HepG2 (cell line): Measurements from ENCODE around the gene PTPN2. TPM values are rescaled to one million over a fixed set of nuclear protein-coding genes. Genes with fewer than 3 reads are reported as not detected.

Experiments
- ATAC-seq: fragments of 200-7000 bp; cut with Tn5 transposase; 3 replicates; pipeline ENCODE4 v1.9.1; 2020; ENCODE audit warnings: mild to moderate bottlenecking, moderate library complexity
- BruUV-seq: library from RNA; stranded (reverse); fragments of 400-500 nt; replicated peaks from 2 replicates; lab custom pipeline; 2021; lab: Mats Ljungman, UMichigan
- CTCF ChIA-PET: fragments of 300-600 bp; formaldehyde crosslinking; extraction: SDS; loops from one replicate; lab custom pipeline; 2021; ENCODE audit warnings: low total read pairs, inconsistent platforms, low intra/inter-chr PET ratio; lab: Yijun Ruan, JAX
- POLR2A ChIA-PET: fragments of 350-600 bp; sonication (Branson Sonifier 250); formaldehyde crosslinking; loops from one replicate; lab custom pipeline; 2020; ENCODE audit warnings: antibody characterized with exemption, inconsistent platforms; lab: Yijun Ruan, JAX
- DNase-seq: peaks from one replicate; pipeline ENCODE4 v3.0.0-alpha.2; 2015; ENCODE audit warnings: low spot score
- FAIRE-seq: peaks from 3 replicates; lab custom pipeline; 2011; peaks lifted over from hg19 to GRCh38; lab: Jason Lieb, UNC
- H2AFZ ChIP-seq: one replicate; pipeline ENCODE4 v1.6.1; 2011; ENCODE audit warnings: low read length, inconsistent platforms
- H3K27ac ChIP-seq: fragments of 300-600 bp; 3 replicates; pipeline ENCODE4 v1.8.0; 2011; ENCODE audit warnings: mixed run types, mild to moderate bottlenecking, mixed read lengths, low read length, inconsistent platforms; ENCODE audit not compliant: insufficient read depth; ENCODE audit errors: extremely low read length
- H3K27me3 ChIP-seq, 2 experiments: fragments of 200-600 bp in 1 of 2; 2 replicates in 1 of 2; 3 replicates in 1 of 2; pipeline versions ENCODE4 v1.6.0 to v1.8.0; 2011; ENCODE audit warnings: low read length in 2 of 2, mild to moderate bottlenecking in 2 of 2, moderate library complexity in 2 of 2, inconsistent platforms in 1 of 2; ENCODE audit not compliant: insufficient read depth in 2 of 2, control insufficient read depth in 1 of 2
- H3K36me3 ChIP-seq, 2 experiments: fragments of 200-600 bp in 1 of 2; replicated peaks in 1 of 2; 2 replicates in 1 of 2; 3 replicates in 1 of 2; pipeline versions ENCODE4 v1.5.1 to v1.8.0; 2011; ENCODE audit warnings: low read length in 2 of 2, inconsistent platforms in 1 of 2; ENCODE audit not compliant: insufficient read depth in 2 of 2, control insufficient read depth in 1 of 2
- H3K4me1 ChIP-seq: 2 replicates; pipeline ENCODE4 v1.5.1; 2012; ENCODE audit warnings: low read length, inconsistent platforms; ENCODE audit not compliant: insufficient read depth
- H3K4me2 ChIP-seq: 2 replicates; pipeline ENCODE4 v1.6.0; 2011; ENCODE audit warnings: low read depth, low read length, inconsistent platforms
- H3K4me3 ChIP-seq, 3 experiments: fragments of 200-600 bp in 1 of 3; sonication (generic), shearing (Covaris generic) in 1 of 3; replicated peaks in 1 of 3; 2 replicates each; pipeline ENCODE4 v1.5.1; 2011 to 2016; ENCODE audit warnings: low read length in 3 of 3, inconsistent platforms in 2 of 3, low read depth in 2 of 3, mild to moderate bottlenecking in 2 of 3, control low read depth in 1 of 3, mixed read lengths in 1 of 3; ENCODE audit not compliant: insufficient read depth in 1 of 3
- H3K79me2 ChIP-seq: one replicate; pipeline ENCODE4 v1.6.1; 2011; ENCODE audit warnings: low read length, inconsistent platforms; ENCODE audit not compliant: insufficient read depth
- H3K9ac ChIP-seq: 2 replicates; pipeline ENCODE4 v1.6.0; 2011; ENCODE audit warnings: mild to moderate bottlenecking, low read depth, low read length, inconsistent platforms; ENCODE audit not compliant: insufficient read depth
- H3K9me3 ChIP-seq: 2 replicates; pipeline ENCODE4 v1.5.1; 2012; ENCODE audit warnings: mild to moderate bottlenecking, low read length
- H4K20me1 ChIP-seq: 2 replicates; pipeline ENCODE4 v1.6.0; 2011; ENCODE audit warnings: inconsistent platforms, mild to moderate bottlenecking, low read length, moderate library complexity; ENCODE audit not compliant: insufficient read depth
- POGZ ChIP-seq: sonication (generic); formaldehyde crosslinking; IDR thresholded peaks from 2 replicates; pipeline ENCODE4 v1.4.0; 2020; ENCODE audit warnings: mild to moderate bottlenecking, missing genetic modification reagents
- SMYD3 ChIP-seq: sonication (generic); formaldehyde crosslinking; IDR thresholded peaks from 2 replicates; pipeline ENCODE4 v1.8.1; 2023; ENCODE audit warnings: mild to moderate bottlenecking, missing genetic modification reagents
- U2AF2 ChIP-seq: fragments of 200-400 bp; formaldehyde crosslinking; IDR thresholded peaks from 2 replicates; pipeline ENCODE4 v1.6.1; 2017; ENCODE audit warnings: low read depth, mild to moderate bottlenecking, low read length
- ZNF230 ChIP-seq: sonication (generic); formaldehyde crosslinking; IDR thresholded peaks from 2 replicates; pipeline ENCODE4 v1.4.0; 2020; ENCODE audit warnings: mild to moderate bottlenecking, missing genetic modification reagents
- ZNF264 ChIP-seq: sonication (generic); formaldehyde crosslinking; IDR thresholded peaks from 2 replicates; pipeline ENCODE4 v1.4.0; 2020; ENCODE audit warnings: missing genetic modification reagents
- ZNF878 ChIP-seq: sonication (generic); formaldehyde crosslinking; IDR thresholded peaks from 2 replicates; pipeline ENCODE4 v1.8.1; 2023; ENCODE audit warnings: mild to moderate bottlenecking, missing genetic modification reagents, moderate library complexity
- WGBS: methylation state at CpG from one replicate; pipeline ENCODE4 v1.1.6; 2017; ENCODE audit warnings: low lambda C conversion rate; 5-methylcytosine and 5-hydroxymethylcytosine counted together
- in situ Hi-C: cut with HindIII; loops from 2 replicates; pipeline ENCODE4 v1.10.0; 2017; ENCODE audit warnings: low pct_unique_long_range_greater_than_20kb; ENCODE audit not compliant: extremely low pct_ligation_motif_present
- intact Hi-C: fragments of 100-400 bp; cut with micrococcal nuclease; formaldehyde crosslinking; loops from one replicate; pipeline ENCODE4 v1.10.0; 2022; ENCODE audit not compliant: unreplicated experiment
- polyA plus RNA-seq, 8 experiments: library from polyadenylated mRNA; depleted of rRNA in 3 of 8; stranded (reverse) in 7 of 8; unstranded in 1 of 8; fragments of >200 nt; fragmentation: Illumina TruSeq in 4 of 8; extraction: Trizol in 4 of 8; gene quantifications; 2 replicates each; pipeline versions ENCODE4 v1.2.1 to v1.2.3, GENCODE V29; 2011 to 2016; ENCODE audit warnings: low read depth in 4 of 8, missing spikeins in 1 of 8, mixed read lengths in 1 of 8; ENCODE audit not compliant: insufficient read depth in 1 of 8
- total RNA-seq, 5 experiments: library from RNA; depleted of rRNA; stranded (reverse); fragments of >200 nt; fragmentation: Illumina TruSeq; extraction: Trizol; gene quantifications; 2 replicates each; pipeline ENCODE4 v1.2.3, GENCODE V29; 2016; ENCODE audit warnings: low read depth in 1 of 5
- TF ChIP-seq, protein P1 (sequence below): sonication (generic); formaldehyde crosslinking; IDR thresholded peaks from 2 replicates; pipeline ENCODE4 v1.4.0; 2020; ENCODE audit warnings: mild to moderate bottlenecking, missing genetic modification reagents, borderline replicate concordance

Gene PTPN2
- total and polyA plus RNA-seq, 2 of the 13 experiments (the other 11 are each of a cell fraction or from before 2014, with no cell fraction given), result 24.9 to 41.5 TPM

DNA sequence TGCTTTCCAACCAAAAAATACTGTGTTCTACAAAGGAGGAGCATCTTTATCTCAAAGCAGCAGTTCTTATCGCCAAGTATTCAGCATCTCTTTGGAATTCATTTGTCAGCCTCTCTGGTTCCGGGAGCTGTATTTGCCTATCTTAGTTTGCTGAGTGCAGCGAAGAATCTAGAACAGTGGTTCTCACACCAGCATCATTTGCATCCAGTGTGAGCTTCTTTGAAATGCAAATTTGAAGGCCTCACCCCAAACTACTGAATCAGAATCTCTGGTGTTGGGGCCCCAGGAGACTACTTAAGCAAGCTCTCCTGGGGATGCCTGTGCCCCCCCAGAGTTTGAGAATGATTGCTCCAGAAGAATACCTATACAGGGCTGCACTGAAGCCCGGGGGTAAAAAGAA, 1.5 kb upstream of the PTPN2 start:
- Histone ChIP-seq H3K9ac (no peak overlapping the region), H3K4me3 (no peak overlapping the region), H3K79me2 (peaks cover 28% of the 10 kb centered on the region), H3K9me3 (no peaks in the 10 kb centered on the region), H4K20me1 (no peaks in the 10 kb centered on the region), H3K4me1 (peaks cover 40% of the 10 kb centered on the region), H3K36me3 (no peaks in the 10 kb centered on the region; a peak in 1 of 5 replicates), H3K27me3 (no peaks in the 10 kb centered on the region; a peak in 1 of 5 replicates), H3K4me2 (no peak overlapping the region), H3K27ac (no peak overlapping the region), H2AFZ (no peak overlapping the region)
- DNase-seq (no peak), FAIRE-seq (no peak), ATAC-seq (no peak)
- ChIA-PET POLR2A (interaction anchor here (2.2 kb wide), 1 partner anchor 155 kb away, joined by 8 read pairs; no protein-coding TSS in a partner anchor), CTCF (no interaction called here)
- 84% methylated on average over 4 of the region's 4 CpGs for WGBS
- in situ Hi-C loops (no loop called here), intact Hi-C loops (loop anchor here (5.0 kb wide), 1 partner anchor 62 kb away; the partner anchor contains the start of gene SEH1L)
- no TSS peak for BruUV-seq
- no peak for TF ChIP-seq POGZ (CRISPR knock-in tag)
- TF ChIP-seq SMYD3 (CRISPR knock-in tag), result no peak
- TF ChIP-seq U2AF2, result no peak
- TF ChIP-seq ZNF264, result no peak
- TF ChIP-seq, protein P1, sequence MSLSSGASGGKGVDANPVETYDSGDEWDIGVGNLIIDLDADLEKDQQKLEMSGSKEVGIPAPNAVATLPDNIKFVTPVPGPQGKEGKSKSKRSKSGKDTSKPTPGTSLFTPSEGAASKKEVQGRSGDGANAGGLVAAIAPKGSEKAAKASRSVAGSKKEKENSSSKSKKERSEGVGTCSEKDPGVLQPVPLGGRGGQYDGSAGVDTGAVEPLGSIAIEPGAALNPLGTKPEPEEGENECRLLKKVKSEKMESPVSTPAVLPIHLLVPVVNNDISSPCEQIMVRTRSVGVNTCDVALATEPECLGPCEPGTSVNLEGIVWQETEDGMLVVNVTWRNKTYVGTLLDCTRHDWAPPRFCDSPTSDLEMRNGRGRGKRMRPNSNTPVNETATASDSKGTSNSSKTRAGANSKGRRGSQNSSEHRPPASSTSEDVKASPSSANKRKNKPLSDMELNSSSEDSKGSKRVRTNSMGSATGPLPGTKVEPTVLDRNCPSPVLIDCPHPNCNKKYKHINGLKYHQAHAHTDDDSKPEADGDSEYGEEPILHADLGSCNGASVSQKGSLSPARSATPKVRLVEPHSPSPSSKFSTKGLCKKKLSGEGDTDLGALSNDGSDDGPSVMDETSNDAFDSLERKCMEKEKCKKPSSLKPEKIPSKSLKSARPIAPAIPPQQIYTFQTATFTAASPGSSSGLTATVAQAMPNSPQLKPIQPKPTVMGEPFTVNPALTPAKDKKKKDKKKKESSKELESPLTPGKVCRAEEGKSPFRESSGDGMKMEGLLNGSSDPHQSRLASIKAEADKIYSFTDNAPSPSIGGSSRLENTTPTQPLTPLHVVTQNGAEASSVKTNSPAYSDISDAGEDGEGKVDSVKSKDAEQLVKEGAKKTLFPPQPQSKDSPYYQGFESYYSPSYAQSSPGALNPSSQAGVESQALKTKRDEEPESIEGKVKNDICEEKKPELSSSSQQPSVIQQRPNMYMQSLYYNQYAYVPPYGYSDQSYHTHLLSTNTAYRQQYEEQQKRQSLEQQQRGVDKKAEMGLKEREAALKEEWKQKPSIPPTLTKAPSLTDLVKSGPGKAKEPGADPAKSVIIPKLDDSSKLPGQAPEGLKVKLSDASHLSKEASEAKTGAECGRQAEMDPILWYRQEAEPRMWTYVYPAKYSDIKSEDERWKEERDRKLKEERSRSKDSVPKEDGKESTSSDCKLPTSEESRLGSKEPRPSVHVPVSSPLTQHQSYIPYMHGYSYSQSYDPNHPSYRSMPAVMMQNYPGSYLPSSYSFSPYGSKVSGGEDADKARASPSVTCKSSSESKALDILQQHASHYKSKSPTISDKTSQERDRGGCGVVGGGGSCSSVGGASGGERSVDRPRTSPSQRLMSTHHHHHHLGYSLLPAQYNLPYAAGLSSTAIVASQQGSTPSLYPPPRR (CRISPR knock-in tag), result no peak
- TF ChIP-seq ZNF878 (CRISPR knock-in tag), result no peak
- no peak for TF ChIP-seq ZNF230 (CRISPR knock-in tag)
